ENCODE measurements around the gene PTPRR. TPM values are rescaled to one million over a fixed set of nuclear protein-coding genes. Genes with fewer than 3 reads are reported as not detected.

PTPRR gene
- total RNA-seq, 1 experiment from 2014 or later = 1.3 TPM

DNA sequence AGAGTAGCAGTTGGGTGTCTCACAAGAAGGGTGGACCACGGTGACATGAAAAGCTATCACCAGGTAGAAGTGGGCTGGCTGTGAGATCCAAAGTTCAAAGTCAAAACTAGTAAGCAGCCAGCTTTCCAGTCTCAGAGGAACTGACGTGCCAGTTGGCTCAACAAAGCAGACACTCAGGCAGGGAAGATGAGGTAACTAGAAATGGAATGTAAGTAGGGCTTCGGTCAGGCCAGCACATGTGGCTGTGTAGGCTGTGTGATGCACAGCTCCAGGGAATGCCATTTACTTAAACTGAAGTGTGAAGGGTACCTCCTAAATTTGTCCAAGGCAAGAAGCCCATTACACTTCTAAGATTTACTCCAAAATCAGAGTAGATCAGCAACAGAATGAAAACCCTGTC, 43.6 kb downstream of the PTPRR start:
- intact Hi-C loops (cut with micrococcal nuclease; ENCODE audit: unreplicated experiment) = no loop called here
- Mint-ChIP-seq H3K36me3 (ENCODE audit: insufficient read depth, unreplicated experiment) (no peaks in the 10 kb centered on the region), H3K27ac (ENCODE audit: unreplicated experiment) (no peak overlapping the region), H3K4me3 (ENCODE audit: unreplicated experiment) (no peak overlapping the region), H3K27me3 (ENCODE audit: insufficient read depth, unreplicated experiment) (peaks cover 10% of the 10 kb centered on the region), H3K9me3 (ENCODE audit: unreplicated experiment) (no peaks in the 10 kb centered on the region), H3K4me1 (ENCODE audit: low read depth, unreplicated experiment) (no peaks in the 10 kb centered on the region)
- CTCF ChIA-PET = no interaction called here
- no peak for DNase-seq
- Histone ChIP-seq H3K9me3 (no peaks in the 10 kb centered on the region; the same call in 1 of the 2 replicates), H3K4me1 (no peaks in the 10 kb centered on the region), H3K36me3 (ENCODE audit: control insufficient read depth, insufficient read depth, low read length) (no peaks in the 10 kb centered on the region), H3K4me3 (ENCODE audit: low read depth, low read length) (no peak overlapping the region), H3K27me3 (replicated peaks; ENCODE audit: control insufficient read depth, insufficient read depth, low read length) (no peaks in the 10 kb centered on the region)
- BruUV-seq (replicated peaks) = no TSS peak
- POLR2A ChIA-PET = no interaction called here
- TF ChIP-seq, protein P1, sequence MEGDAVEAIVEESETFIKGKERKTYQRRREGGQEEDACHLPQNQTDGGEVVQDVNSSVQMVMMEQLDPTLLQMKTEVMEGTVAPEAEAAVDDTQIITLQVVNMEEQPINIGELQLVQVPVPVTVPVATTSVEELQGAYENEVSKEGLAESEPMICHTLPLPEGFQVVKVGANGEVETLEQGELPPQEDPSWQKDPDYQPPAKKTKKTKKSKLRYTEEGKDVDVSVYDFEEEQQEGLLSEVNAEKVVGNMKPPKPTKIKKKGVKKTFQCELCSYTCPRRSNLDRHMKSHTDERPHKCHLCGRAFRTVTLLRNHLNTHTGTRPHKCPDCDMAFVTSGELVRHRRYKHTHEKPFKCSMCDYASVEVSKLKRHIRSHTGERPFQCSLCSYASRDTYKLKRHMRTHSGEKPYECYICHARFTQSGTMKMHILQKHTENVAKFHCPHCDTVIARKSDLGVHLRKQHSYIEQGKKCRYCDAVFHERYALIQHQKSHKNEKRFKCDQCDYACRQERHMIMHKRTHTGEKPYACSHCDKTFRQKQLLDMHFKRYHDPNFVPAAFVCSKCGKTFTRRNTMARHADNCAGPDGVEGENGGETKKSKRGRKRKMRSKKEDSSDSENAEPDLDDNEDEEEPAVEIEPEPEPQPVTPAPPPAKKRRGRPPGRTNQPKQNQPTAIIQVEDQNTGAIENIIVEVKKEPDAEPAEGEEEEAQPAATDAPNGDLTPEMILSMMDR (IDR thresholded peaks at IDR 0.05; ENCODE audit: insufficient read depth in 1 of 2, low read depth in 1 of 2, low read length in 1 of 2, severe bottlenecking in 1 of 2, unreplicated experiment in 1 of 2) = no peak

DNA sequence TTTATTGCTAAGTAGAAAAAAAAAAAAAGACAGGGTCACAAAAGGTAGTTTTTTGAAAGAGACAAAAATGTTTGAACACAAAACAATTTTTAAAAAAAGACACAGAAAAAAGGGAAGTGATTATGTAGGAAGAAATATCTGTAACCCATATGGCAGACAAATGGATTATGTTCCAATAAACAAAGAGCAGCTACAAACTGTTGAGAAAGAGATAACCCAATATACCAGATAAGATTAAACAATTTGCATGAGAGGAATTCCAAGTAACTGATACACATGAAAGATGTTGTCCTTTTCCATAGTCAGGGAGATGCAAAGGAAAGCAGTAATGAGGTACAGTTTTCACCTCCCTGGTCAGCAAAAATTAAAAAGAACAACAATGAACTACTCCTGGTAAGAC, 44.9 kb downstream of the PTPRR start:
- H3K36me3 Mint-ChIP-seq (ENCODE audit: insufficient read depth, unreplicated experiment) = no peaks in the 10 kb centered on the region
- H3K4me3 ChIP-seq (ENCODE audit: low read depth, low read length) = no peak overlapping the region
- no TSS peak for BruUV-seq (replicated peaks)
- ChIA-PET CTCF (no interaction called here), POLR2A (no interaction called here)
- H3K27me3 Mint-ChIP-seq (ENCODE audit: insufficient read depth, unreplicated experiment) = peaks cover 6% of the 10 kb centered on the region
- no peak overlapping the region for H3K27ac Mint-ChIP-seq (ENCODE audit: unreplicated experiment)
- no peaks in the 10 kb centered on the region for H3K9me3 Mint-ChIP-seq (ENCODE audit: unreplicated experiment)
- DNase-seq = no peak
- no peaks in the 10 kb centered on the region for H3K4me1 Mint-ChIP-seq (ENCODE audit: low read depth, unreplicated experiment)
- H3K9me3 ChIP-seq = no peaks in the 10 kb centered on the region; the same call in 1 of the 2 replicates
- H3K4me3 Mint-ChIP-seq (ENCODE audit: unreplicated experiment) = no peak overlapping the region
- intact Hi-C loops (cut with micrococcal nuclease; ENCODE audit: unreplicated experiment) = no loop called here
- H3K36me3 ChIP-seq (ENCODE audit: control insufficient read depth, insufficient read depth, low read length) = no peaks in the 10 kb centered on the region
- TF ChIP-seq, protein P1 (IDR thresholded peaks at IDR 0.05; ENCODE audit: insufficient read depth in 1 of 2, low read depth in 1 of 2, low read length in 1 of 2, severe bottlenecking in 1 of 2, unreplicated experiment in 1 of 2) = no peak
- no peaks in the 10 kb centered on the region for H3K27me3 ChIP-seq (replicated peaks; ENCODE audit: control insufficient read depth, insufficient read depth, low read length)
- H3K4me1 ChIP-seq = no peaks in the 10 kb centered on the region

DNA sequence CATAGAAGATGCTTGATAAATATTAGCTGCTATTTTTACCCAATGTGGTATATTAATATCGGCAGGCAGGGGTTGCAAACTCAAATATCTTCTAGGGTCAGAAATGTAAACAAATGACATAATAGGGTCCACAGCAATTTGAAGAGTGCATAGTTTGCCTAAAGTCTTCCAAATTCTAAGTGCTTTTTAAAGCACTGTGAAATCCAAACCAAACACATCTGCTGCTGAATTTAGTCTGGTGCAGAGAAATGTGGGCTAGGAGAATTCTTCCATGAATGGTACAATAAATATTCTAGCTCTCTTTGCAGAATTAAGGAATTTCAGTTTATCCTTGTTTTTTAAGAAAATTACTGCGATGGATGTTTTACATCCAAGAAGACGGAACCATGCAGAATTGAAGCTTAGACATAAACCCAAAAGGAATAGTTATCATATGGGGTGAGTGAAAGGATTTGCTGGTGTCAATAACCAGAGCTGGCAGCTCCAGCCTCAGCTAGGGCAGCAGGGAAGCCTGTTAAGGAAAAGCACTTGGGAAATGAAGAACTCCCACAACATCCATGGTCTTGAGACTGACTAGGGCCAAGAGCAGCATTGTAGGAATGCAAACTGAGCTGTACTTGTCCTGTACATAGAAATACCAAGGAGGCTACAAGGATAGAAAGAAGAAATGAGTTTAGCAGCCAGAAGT, 65.5 kb downstream of the PTPRR start:
- H3K4me1 ChIP-seq = no peaks in the 10 kb centered on the region
- no peaks in the 10 kb centered on the region for H3K27me3 ChIP-seq (replicated peaks; ENCODE audit: control insufficient read depth, insufficient read depth, low read length)
- H3K36me3 ChIP-seq (ENCODE audit: control insufficient read depth, insufficient read depth, low read length) = no peaks in the 10 kb centered on the region
- TF ChIP-seq, protein P1 (IDR thresholded peaks at IDR 0.05; ENCODE audit: insufficient read depth in 1 of 2, low read depth in 1 of 2, low read length in 1 of 2, severe bottlenecking in 1 of 2, unreplicated experiment in 1 of 2) = no peak
- BruUV-seq (replicated peaks) = no TSS peak
- H3K36me3 Mint-ChIP-seq (ENCODE audit: insufficient read depth, unreplicated experiment) = no peaks in the 10 kb centered on the region
- CTCF ChIA-PET = no interaction called here
- no peak overlapping the region for H3K4me3 Mint-ChIP-seq (ENCODE audit: unreplicated experiment)
- H3K4me3 ChIP-seq (ENCODE audit: low read depth, low read length) = no peak overlapping the region
- no peaks in the 10 kb centered on the region for H3K4me1 Mint-ChIP-seq (ENCODE audit: low read depth, unreplicated experiment)
- POLR2A ChIA-PET = no interaction called here
- intact Hi-C loops (cut with micrococcal nuclease; ENCODE audit: unreplicated experiment) = no loop called here
- DNase-seq = no peak
- peaks cover 9% of the 10 kb centered on the region for H3K27me3 Mint-ChIP-seq (ENCODE audit: insufficient read depth, unreplicated experiment)
- H3K27ac Mint-ChIP-seq (ENCODE audit: unreplicated experiment) = no peak overlapping the region
- no peaks in the 10 kb centered on the region for H3K9me3 ChIP-seq
- no peaks in the 10 kb centered on the region for H3K9me3 Mint-ChIP-seq (ENCODE audit: unreplicated experiment)
